HG03175 (cell line): ENCODE measurements around the gene CDC45.
"Not testable (repeated sequence)": the region's sequence is repeated elsewhere in the genome, so short reads cannot be mapped to it uniquely, and the experiment has no call there.

Experiments
- ATAC-seq: cut with Tn5 transposase; IDR thresholded peaks from one replicate; pipeline ENCODE4 v1.9.1; 2021; ENCODE audit warnings: mild to moderate bottlenecking, moderate library complexity; ENCODE audit not compliant: unreplicated experiment

CDC45 gene

DNA sequence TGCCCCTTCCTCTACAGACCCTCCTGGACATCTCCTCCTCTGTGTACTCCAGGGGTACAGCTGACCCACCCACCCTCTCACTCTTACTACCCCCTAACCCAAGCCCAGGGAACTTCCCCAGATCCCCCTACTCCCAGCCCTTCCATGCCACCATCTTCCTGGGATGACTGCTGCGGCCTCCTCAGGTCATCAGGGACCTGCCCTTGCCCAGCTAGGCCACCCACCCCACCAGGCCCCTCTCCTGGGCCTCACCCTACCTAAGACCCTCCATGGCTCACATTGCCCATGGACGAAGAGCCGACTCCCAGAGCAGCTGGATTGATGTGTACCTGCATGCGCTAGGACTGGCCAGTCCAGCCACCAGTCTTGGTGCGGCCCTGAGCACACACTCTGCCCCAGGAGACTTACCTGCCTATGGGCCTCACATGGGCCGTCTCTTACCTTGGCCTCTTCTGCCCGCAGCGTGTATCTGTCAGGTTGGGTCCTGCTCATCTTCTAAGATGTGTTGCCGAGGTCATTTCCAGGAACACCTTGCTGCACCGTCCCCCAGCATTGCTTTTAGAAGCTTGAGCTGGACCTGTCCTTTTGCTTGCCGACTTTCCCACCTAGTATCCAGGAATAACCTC lies 46.5 kb downstream of the CDC45 start:
- ATAC-seq, result no peak

DNA sequence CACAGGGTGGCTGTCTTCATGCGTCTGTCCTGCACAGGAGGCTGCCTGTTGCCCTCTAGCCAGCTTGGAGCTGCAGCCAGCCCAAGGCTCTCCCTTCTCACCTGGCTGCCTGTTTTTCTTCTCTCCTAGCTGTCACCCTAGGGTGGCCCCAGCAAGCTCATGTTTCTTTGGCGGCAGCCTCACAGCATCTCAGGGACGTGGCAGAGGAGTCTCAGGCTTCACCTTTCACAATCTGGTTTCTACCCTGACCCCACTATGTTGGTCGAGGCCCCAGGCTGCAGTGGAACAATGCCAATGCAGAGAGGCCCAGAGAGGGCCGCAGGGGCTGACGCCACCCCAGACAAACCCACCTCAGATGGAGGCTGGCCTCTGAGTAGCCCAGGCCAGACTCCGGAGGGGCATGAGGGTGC lies 47.0 kb downstream of the CDC45 start:
- no peak for ATAC-seq

DNA sequence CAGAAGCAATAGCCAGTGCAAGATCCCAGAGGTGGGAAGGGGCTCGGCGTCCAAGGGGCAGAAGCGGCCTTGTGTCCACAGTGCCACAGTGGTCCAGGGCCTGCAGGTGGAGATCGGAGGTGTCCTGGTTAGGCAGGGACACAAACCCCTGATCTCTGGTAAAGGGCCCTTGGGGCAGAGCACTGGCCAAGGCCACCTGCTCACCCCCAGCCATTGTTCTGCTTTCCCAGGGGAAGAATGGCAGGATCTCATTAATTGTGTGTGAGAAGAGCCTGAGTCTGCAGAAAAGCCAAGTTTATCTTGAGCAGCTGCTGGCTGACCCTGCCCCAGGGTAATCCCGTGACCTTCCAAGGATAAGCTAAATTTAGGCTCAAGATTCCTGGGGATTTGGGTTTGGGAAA lies 47.6 kb downstream of the CDC45 start:
- ATAC-seq, result no peak

DNA sequence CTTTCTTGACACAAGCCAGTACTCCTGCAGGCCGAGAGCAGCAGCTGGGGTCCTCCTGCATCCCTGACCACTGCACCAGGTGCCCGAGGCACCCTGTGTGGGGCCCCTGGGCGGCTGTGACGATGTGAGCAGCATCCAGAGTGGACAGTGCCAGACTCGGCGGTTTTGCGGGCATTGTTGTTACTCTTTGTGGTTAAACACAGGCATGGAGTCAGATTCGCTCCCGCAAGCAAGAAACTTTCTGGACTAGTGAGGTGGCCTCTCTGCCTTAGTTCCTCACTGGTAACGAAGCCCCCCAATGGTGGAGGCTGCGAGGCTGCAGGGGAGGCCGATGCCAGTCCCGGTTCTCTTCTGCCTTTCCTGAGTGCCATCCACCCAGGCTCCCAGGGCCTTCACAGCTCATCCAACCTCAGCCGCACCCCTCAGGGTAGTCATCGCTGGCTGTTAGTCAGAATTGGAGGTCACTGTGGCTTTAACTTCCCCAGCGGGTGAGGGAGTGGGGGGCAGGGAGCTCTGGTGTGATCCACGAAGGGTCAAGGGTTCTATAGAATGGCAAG lies 48.2 kb downstream of the CDC45 start:
- ATAC-seq, result no peak

DNA sequence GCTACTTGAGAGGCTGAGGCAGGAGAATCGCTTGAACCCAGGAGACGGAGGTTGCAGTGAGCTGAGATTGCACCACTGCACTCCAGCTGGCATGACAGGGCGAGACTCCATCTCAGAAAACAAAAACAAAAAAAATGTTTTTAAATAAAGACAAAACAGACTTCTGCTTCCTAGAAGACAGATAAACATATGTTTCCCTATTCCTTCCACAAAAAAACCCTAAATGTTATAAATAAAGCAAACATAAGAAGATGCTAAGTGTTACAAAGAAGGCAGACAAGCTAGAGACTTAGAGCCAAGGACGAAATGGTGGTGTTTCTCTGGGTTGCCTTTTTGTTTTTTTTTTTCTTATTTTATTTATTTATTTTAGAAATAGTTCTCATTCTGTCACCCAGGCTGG lies 50.1 kb downstream of the CDC45 start:
- ATAC-seq, result no peak

DNA sequence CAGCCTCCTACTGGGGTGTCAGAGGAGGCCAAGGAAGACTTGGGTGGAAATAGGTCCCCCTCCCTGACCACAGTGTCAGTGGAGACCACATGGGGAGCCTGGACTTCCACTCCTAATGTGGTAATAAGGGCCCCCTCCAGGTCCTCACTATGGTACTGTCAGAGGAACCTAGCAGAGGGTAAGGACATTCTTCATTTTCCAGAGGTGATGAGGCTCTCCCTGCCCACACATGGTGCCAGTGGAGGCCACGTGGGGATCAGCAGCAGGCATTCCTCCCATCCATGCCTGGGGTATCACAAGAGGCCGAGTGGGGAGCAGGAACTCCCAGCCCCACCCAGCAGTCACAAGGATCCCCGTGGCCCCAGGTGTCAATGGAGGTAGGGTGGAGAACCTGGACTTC lies 51.0 kb downstream of the CDC45 start:
- no peak for ATAC-seq

DNA sequence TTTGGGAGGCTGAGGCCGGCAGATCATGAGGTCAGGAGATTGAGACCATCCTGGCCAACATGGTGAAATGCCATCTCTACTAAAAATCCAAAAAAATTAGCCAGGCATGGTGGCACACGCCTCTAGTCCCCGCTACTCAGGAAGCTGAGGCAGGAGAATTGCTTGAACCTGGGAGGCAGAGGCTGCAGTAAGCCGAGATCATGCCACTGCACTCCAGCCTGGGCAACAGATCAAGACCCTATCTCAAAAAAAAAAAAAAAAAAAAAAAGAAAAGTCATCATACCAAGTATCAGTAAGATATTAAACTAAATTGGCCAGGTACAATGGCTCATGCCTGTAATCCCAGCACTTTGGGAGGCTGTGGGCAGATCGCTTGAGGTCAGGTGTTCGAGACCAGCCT lies 51.6 kb downstream of the CDC45 start:
- ATAC-seq, result not testable (repeated sequence)

DNA sequence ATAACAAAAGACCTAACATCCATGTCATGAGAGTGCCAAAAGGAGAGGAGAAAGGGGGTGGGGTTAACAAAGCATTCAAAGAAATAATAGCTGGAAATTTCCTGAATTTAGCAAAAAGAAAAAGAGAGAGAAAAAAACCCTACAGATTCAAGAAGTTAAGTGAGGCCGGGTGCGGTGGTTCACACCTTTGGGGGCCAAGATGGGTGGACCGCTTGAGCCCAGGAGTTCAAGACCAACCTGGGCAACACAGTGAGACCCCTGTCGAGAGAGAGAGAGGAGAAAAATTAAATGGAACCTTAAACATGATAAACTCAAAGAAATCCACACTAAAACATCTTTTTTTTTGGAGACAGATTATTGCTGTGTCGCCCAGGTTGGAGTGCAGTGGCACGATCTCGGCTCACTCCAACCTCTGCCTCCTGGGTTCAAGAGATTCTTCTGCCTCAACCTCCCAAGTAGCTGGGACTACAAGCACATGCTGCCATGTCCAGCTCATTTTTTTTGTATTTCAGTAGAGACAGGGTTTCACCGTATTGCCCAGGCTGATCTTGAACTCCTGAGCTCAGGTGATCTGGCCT lies 53.4 kb downstream of the CDC45 start:
- ATAC-seq, result no peak

DNA sequence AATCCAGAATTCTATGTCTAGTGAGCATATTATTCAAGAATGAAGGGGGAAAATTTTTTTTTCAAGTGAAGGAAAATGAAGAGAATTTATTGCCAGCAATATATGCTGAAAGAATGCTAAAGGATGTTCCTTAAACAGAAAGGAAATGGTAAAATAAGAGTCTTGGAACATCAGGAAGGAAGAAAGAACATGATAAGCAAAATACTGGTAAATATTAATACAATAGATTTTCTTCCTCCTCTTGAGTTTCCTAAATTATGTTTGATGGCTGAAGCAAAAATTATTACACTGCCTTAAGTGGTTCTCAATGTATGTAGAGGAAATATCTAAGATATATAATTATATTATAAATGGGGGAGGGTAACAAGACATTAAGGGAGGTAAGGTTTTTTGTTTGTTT lies 54.1 kb downstream of the CDC45 start:
- no peak for ATAC-seq

DNA sequence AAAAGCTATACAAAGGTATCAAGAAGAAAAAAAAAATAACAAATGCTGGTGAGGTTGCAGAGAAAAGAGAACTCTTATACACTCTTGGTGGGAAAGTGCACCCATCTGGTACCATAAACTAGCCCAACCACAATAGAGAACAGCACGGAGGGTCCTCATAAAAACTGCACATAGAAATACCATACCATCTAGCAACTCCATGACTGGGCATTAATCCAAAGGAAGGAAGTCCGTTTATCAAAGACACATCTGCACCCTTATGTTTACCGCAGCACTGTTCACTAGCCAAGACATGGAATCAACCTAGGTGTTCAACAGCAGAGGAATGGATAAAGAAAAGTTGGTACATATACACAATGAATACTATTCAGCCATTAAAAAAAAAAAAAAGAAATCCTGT lies 55.3 kb downstream of the CDC45 start:
- ATAC-seq, result no peak

DNA sequence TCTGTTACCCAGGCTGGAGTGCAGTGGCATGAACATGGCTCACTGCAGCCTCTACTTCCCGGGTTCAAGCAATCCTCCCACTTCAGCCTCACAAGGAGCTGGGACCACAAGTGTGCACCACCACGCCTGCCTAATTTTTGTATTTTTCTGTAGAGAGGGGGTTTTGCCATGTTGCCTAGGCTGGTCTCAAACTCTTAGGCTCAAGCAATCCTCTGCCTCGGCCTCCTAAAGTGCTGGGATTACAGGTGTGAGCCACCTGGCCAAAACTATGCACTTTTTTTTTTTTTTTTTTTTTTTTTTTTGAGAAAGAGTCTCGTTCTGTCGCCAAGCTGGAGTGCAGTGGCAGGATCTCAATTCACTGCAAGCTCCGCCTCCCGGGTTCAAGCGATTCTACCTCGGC lies 56.8 kb downstream of the CDC45 start:
- ATAC-seq, result no peak

DNA sequence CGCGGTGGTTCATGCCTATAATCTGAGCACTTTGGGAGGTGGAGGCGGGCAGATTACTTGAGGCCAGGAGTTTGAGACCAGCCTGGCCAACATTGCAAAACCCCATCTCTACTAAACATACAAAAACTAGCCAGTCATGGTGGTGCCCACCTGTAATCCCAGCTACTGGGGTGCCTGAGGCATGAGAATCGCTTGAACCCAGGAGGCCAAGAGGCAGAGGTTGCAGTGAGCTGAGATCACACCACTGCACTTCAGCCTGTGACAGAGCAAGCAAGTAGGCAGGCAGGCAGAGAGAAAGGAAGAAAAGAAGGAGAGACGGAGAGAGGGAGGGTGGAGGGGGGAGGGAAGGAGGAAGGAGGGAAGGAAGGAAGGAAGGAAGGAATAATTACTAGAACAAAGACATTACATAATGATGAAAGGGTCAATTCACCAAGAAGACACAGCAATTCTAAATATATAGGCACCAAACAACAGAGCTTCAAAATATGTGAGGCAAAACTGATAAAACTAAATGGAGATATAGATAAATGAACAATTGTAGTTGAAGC lies 58.3 kb downstream of the CDC45 start:
- no peak for ATAC-seq

DNA sequence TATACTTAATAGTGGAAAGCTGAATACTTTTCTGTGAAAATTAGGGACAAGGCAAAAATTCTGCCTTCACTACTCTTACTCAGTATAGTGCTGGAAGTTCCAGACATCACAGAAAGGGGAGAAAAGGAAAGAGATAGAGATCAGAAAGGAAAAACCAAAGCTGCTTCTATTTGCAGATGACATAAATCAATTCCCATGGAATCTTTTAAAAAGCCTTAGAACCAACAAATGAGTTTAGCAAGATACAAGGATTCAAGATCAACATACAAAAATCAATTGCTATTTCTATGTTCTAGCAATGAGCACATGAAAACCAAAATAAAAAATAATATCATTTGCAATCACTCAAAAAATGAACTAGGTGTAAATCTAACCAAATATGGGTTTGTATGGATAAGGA lies 60.7 kb downstream of the CDC45 start:
- ATAC-seq, result no peak

DNA sequence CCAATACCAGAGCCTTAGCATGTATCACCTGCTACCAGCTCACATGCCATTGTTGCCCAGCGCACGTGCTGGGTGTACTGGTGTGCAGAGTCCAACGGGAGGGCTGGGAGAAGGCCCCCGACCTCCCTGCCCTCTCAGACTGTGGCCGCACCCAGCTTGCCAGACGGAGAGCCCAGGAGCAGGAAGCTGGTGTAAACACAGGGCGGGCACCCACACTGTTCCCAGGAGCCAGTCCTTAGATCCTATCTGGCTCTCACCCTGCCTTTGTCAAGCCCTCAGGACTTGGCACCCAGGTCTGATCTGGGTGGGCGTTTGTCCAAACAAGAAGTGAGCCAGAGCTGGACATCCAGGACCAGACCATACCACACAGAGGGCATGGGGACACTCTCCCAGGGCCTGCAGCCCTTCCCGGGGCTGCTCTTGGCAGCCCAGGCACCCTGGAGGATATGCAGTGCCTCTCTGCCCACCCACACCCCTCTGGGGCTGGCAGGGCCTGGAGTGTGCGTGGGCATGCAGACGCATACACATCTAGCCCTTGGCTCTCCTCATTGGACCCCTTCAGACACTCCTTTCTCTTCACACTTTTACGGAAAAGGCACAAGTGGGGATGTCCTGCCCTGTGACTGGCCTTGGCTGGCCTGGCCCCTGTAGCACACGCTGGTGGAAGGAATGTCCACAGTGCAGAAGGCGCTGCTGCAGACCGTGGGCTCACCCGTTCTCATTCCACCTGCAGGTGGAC lies 64.4 kb downstream of the CDC45 start:
- no peak for ATAC-seq

DNA sequence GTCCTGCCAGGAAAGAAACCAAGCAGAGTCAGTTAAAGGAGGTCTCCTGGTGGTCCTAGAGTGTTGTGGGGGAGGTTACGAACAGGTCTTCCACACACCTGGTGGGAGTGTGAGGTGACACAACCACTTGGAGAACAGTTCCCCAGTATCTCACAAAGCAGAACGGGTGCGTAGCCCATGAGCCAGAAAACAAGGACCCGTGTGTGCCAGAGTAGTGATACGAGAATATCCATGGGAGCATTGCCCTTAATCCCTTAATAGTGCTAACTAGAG lies 66.2 kb downstream of the CDC45 start:
- ATAC-seq, result no peak

DNA sequence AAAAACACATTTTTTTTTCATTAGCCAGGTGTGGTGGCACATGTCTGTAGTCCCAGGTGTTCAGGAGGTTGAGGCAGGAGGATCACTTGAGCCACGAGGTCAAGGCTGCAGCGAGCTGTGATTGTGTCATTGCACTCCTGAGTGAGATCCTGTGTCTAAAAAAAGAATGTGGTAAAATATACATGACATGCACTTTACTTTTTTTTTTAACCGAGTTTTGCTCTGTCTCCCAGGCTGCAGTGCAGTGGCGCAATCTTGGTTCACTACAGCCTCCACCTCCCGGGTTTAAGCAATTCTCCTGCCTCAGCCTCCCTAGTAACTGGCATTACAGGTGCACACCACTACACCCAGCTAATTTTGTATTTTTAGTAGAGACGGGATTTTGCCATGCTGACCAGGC lies 67.0 kb downstream of the CDC45 start:
- ATAC-seq, result no peak

DNA sequence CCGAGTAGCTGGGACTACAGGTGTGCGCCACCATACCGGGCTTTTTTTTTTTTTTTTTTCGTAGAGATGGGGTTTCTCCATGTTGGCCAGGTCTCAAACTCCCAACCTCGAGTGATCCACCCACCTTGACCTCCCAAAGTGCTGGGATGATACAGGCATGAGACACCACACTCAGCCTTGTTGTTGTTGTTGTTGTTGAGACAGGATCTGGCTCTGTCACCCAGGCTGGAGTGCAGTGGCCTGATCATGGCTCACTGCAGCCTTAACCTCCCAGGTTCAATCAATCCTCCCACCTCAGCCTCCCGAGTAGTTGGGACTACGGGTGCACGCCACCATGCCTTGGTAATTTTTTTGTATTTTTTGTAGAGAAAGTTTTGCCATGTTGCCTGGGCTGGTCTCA lies 67.9 kb downstream of the CDC45 start:
- ATAC-seq, result no peak

DNA sequence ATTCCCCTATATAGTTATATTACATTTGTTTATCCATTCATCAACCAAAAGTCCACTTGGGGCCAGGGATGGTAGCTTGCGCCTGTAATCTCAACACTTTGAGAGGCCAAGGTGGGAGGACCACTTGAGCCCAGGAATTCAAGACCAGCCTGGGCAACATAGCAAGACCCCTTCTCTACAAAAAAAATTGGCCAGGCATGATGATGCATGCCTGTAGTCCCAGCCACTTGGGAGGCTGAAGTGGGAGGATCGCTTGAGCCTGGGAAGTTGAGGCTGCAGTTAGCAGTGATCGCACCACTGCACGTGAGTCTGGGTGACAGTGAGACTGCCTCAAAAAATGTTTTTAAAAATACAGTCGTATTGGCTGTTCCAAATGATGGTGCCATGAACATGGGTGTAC lies 68.7 kb downstream of the CDC45 start:
- ATAC-seq, result not testable (repeated sequence)

DNA sequence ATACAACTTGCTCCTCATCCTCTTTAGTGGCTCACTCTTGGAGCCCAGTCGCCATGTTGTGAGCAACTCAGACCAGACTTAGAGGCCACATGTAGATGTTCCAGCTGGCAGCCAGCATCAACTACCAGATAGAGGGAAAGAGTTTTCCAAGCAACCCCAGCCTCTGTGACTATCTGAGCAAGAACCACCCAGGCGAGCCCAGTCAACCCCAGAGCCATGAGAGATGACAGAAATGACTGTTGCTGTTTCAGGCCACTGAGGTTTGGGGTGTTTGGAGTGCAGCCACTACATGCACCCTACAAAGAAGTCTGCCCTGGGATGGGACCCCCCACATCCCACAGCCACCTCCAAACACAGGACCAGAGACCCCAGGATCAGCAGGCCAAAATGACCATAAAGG lies 69.2 kb downstream of the CDC45 start:
- ATAC-seq, result no peak

DNA sequence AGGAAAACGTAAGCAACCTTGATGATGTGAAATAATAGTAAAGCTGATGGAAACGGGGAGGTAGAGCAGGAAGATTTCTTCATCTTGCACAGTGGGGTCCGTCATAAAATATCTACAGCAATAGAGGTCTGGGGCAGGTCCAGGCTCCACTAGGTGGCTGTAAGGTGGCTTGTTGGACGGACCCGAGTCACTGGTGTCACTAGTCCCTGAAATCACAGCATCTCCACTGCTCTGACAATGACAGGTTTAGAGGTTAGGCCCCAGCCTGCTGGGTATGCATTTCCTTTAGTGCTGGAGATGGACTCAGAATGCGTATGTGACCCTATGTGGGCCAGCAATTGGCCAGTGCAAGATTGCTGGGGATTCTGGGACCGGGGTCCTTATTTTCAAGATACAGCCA lies 69.7 kb downstream of the CDC45 start:
- ATAC-seq, result no peak

DNA sequence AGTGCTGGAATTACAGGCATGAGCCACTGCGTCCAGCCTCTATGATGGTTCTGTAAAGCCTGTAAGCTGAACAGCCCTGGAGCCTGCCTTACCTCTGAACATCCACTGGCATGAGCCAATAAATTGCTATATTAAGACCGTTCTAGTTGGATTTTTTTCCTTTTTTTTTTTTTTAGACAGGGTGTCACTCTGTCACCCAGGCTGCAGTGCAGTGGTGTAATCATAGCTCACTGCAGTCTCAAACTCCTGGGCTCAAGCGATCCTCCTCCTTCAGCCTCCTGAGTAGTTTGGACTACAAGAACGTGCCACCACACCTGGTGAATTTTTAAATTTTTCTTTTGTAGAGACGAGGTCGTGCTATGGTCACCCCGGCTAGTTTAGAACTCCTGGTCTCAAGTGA lies 70.7 kb downstream of the CDC45 start:
- ATAC-seq, result no peak

DNA sequence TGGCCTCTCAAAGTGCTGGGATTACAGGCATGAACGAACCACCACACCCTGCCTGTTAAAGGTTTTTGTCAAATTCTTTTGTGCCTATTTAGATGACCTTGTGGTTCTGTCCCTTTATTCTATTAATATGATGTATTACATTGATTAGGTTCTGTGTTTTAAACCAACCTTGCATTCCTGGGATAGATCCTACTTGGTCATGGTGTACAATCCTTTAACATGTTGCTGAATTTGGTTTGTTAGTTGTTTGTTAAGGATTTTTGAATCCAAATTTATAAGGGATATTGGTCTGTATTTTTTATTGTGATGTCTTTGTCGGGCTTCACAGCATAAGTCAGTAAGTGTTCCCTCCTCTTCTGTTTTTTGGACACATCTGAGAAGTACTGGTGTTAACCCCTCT lies 73.5 kb downstream of the CDC45 start:
- no peak for ATAC-seq
